Measurements from ENCODE around the gene SLC8A3. TPM values are rescaled to one million over a fixed set of nuclear protein-coding genes. Genes with fewer than 3 reads are reported as not detected.

Gene SLC8A3
- total RNA-seq, 4 donors from 2014 or later = 0.85 to 1.8 (median 1.0) TPM; not detected in 1

DNA sequence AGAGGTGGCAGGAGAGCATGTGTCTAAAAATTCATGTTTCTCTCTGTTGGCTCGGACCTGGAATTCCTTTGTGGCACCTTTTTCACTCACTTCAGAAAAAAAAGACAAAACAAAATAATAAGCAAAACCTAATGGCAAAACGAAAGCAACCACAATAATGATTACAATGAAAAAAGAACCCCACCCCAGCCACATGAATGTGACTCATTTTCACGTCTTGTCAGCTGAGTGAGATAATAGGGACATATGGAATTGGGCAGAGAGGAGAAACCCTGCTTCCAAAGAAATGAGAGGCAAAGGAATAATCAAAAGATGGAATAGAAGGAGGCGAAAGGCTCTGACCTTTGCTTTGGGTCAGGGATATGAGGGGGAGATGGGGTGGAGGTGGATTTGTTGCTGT, 143.4 kb downstream of the SLC8A3 start:
- Histone ChIP-seq H3K36me3 (no peaks in the 10 kb centered on the region), H3K4me3 (no peak overlapping the region), H3K9me3 (no peaks in the 10 kb centered on the region), H3K27ac (no peak overlapping the region), H3K4me1 (no peaks in the 10 kb centered on the region), H3K27me3 (no peaks in the 10 kb centered on the region)
- intact Hi-C loops (cut with DNase I; ENCODE audit: low total_unique reads) = no loop called here
- no peak for DNase-seq
- TF ChIP-seq POLR2A (IDR thresholded peaks at IDR 0.05) = no peak
- TF ChIP-seq, protein P1, sequence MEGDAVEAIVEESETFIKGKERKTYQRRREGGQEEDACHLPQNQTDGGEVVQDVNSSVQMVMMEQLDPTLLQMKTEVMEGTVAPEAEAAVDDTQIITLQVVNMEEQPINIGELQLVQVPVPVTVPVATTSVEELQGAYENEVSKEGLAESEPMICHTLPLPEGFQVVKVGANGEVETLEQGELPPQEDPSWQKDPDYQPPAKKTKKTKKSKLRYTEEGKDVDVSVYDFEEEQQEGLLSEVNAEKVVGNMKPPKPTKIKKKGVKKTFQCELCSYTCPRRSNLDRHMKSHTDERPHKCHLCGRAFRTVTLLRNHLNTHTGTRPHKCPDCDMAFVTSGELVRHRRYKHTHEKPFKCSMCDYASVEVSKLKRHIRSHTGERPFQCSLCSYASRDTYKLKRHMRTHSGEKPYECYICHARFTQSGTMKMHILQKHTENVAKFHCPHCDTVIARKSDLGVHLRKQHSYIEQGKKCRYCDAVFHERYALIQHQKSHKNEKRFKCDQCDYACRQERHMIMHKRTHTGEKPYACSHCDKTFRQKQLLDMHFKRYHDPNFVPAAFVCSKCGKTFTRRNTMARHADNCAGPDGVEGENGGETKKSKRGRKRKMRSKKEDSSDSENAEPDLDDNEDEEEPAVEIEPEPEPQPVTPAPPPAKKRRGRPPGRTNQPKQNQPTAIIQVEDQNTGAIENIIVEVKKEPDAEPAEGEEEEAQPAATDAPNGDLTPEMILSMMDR (IDR thresholded peaks at IDR 0.05) = no peak

DNA sequence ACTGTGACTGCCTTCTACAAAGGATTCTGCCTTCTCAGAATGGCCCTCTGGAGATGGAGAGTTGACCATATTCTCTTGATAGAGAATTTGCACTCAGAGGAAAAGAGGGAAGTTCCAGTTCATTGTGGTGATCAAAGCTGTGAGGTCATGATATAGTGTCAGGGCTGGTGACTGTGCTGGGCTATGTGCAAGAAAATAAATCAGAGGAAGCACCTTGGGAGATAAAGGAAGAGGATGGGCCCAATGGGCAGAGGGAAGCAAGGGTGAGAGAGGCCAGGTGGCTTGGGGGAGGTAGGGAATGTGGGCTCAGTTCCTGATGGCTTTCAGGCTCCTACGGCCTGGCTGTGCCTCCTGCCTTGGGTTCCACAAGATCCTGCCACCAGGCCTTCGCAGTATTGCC, 145.8 kb downstream of the SLC8A3 start:
- Histone ChIP-seq H3K36me3 (no peaks in the 10 kb centered on the region), H3K4me1 (no peaks in the 10 kb centered on the region), H3K27ac (no peak overlapping the region), H3K9me3 (no peaks in the 10 kb centered on the region), H3K27me3 (no peaks in the 10 kb centered on the region), H3K4me3 (no peak overlapping the region)
- DNase-seq = no peak
- TF ChIP-seq, protein P1 (IDR thresholded peaks at IDR 0.05) = no peak
- TF ChIP-seq POLR2A (IDR thresholded peaks at IDR 0.05) = no peak
- intact Hi-C loops (cut with DNase I; ENCODE audit: low total_unique reads) = no loop called here

DNA sequence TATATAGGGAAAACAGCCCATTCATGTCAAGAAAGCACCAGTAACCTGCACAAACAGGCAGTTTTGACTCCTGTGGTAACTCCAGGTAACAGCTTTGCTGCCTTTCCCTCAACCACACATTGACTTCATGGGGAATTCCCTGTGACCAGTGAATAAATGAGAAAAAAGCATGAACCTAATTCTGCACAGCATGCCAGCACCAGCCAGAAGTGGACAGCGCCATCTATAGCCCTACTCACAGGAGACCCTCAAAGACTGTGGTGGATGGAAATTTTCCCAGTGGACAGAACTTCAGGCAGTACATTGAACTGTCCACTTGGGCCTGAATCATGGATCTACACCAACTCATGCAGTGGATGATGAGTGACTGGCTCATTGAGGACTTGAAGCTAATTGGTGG, 152.1 kb downstream of the SLC8A3 start:
- DNase-seq = no peak
- intact Hi-C loops (cut with DNase I; ENCODE audit: low total_unique reads) = no loop called here
- TF ChIP-seq, protein P1 (IDR thresholded peaks at IDR 0.05) = no peak
- no peak for TF ChIP-seq POLR2A (IDR thresholded peaks at IDR 0.05)
- Histone ChIP-seq H3K27me3 (no peaks in the 10 kb centered on the region), H3K4me1 (no peaks in the 10 kb centered on the region), H3K9me3 (no peaks in the 10 kb centered on the region), H3K4me3 (no peak overlapping the region), H3K27ac (no peak overlapping the region), H3K36me3 (no peaks in the 10 kb centered on the region)

DNA sequence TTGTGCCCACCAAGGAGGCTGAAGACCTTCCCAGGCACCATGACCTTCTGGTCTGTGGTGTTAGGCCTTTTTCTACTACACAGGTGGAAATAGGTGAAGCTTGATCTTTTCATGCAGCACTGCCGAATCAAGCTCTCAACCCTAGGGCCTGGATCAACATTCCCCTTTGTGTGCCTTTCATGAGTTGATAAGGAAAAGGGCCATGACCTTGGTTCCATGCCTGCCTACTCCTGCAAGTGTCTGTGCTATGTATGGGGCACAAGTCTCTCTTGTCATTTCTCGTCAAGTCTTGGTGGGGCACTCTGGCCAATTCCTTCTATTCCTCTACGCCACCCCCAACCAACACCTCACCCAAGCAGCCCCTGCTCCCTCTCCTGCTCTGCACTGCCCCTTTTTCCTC, 154.5 kb downstream of the SLC8A3 start:
- no peaks in the 10 kb centered on the region for H3K9me3 ChIP-seq
- H3K36me3 ChIP-seq = no peaks in the 10 kb centered on the region
- H3K4me3 ChIP-seq = no peak overlapping the region
- DNase-seq = no peak
- TF ChIP-seq POLR2A (IDR thresholded peaks at IDR 0.05) = no peak
- no peak overlapping the region for H3K27ac ChIP-seq
- intact Hi-C loops (cut with DNase I; ENCODE audit: low total_unique reads) = no loop called here
- H3K27me3 ChIP-seq = no peaks in the 10 kb centered on the region
- no peaks in the 10 kb centered on the region for H3K4me1 ChIP-seq

DNA sequence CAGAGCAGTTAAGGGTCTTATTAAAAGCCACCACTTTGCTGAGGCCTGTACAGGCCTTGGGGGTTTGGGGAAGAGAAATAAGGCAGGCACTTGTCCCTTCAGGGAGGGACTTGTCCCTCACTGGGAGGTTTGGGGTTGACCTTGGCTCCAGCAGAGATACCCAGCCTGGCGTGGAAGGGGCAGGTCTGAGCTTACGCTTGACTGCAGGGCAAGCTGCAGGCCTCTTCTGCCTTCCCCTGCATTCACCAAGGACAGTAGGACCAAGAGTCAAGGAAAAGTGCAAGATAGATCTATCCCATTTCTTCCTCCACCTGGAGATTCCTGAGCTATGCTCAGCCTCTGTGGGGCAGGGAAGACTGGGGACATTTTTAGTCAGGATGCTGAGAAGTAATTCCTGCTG, 155.2 kb downstream of the SLC8A3 start:
- no peaks in the 10 kb centered on the region for H3K36me3 ChIP-seq
- no peak for TF ChIP-seq POLR2A (IDR thresholded peaks at IDR 0.05)
- TF ChIP-seq, protein P1 (IDR thresholded peaks at IDR 0.05) = no peak
- H3K4me3 ChIP-seq = no peak overlapping the region
- DNase-seq = no peak
- H3K9me3 ChIP-seq = no peaks in the 10 kb centered on the region
- H3K4me1 ChIP-seq = no peaks in the 10 kb centered on the region
- no peaks in the 10 kb centered on the region for H3K27me3 ChIP-seq
- no peak overlapping the region for H3K27ac ChIP-seq
- intact Hi-C loops (cut with DNase I; ENCODE audit: low total_unique reads) = no loop called here

DNA sequence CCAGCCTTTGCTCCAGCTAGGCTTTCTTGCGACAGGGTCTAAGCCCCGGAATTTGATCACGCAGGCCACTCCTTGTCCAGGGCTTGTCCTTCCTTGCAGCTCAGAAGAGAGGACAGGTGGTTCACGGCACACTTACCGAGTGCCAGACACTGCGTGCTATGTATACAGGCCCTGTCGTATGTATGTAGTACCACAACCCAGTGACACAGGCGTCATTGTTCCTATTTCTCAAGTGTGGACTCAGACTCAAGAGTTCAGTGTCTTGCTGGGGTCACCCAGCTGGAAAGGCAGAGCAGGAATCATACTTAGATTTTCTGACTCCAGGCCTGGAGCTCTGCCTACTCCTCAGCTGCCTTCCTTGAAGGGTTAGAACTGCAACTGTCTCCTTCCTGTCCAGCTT, 155.6 kb downstream of the SLC8A3 start:
- no peak for TF ChIP-seq POLR2A (IDR thresholded peaks at IDR 0.05)
- TF ChIP-seq, protein P1 (IDR thresholded peaks at IDR 0.05) = no peak
- H3K27me3 ChIP-seq = no peaks in the 10 kb centered on the region
- H3K9me3 ChIP-seq = no peaks in the 10 kb centered on the region
- H3K4me3 ChIP-seq = no peak overlapping the region
- H3K27ac ChIP-seq = no peak overlapping the region
- no peaks in the 10 kb centered on the region for H3K36me3 ChIP-seq
- no peak for DNase-seq
- no peaks in the 10 kb centered on the region for H3K4me1 ChIP-seq
- intact Hi-C loops (cut with DNase I; ENCODE audit: low total_unique reads) = no loop called here

All from uterus (tissue), 4 donors.